GM21529 (cell line): ENCODE data around the gene TTC29.
"Not testable (repeated sequence)": the region's sequence is repeated elsewhere in the genome, so short reads cannot be mapped to it uniquely, and the experiment has no call there.

Experiments used
- ATAC-seq: cut with Tn5 transposase; IDR thresholded peaks from one replicate; pipeline ENCODE4 v1.9.1; 2021; ENCODE audit not compliant: unreplicated experiment

TTC29 gene

GRCh38 chr4:146723519-146723918 lies 222.1 kb downstream of the TTC29 start:
- ATAC-seq, result not testable (repeated sequence)

- ATAC-seq, result no peak
Measured at GRCh38 chr4:146709956-146710355, 235.7 kb downstream of the TTC29 start.

- ATAC-seq, result no peak
Measured at GRCh38 chr4:146699910-146700309, 245.8 kb downstream of the TTC29 start.

GRCh38 chr4:146674829-146675570 lies 270.7 kb downstream of the TTC29 start:
- ATAC-seq, result no peak

GRCh38 chr4:146663968-146664311 lies 281.7 kb downstream of the TTC29 start:
- ATAC-seq, result not testable (repeated sequence)

GRCh38 chr4:146661367-146661766 lies 284.3 kb downstream of the TTC29 start:
- ATAC-seq, result no peak
